Measurements from ENCODE around the gene SESTD1.
"Not testable (repeated sequence)": the region's sequence is repeated elsewhere in the genome, so short reads cannot be mapped to it uniquely, and the experiment has no call there.

SESTD1 gene

GRCh38 chr2:179096090-179096489, 168.5 kb downstream of the SESTD1 start:
- no peak for DNase-seq

DNA sequence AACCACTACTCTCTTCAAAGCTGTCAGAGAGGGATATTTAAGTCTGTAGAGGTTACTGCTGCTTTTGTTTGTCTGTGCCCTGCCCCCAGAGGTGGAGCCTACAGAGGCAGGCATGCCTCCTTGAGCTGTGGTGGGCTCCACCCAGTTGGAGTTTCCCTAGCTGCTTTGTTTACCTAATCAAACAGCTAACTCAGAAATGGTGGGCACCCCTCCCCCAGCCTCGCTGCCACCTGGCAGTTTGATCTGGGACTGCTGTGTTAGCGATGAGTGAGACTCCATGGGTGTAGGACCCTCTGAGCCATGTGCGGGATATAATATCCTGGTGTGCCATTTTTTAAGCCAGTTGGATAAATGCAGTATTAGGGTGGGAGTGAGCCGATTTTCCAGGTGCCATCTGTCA, 171.7 kb downstream of the SESTD1 start:
- not testable (repeated sequence) for DNase-seq

DNA sequence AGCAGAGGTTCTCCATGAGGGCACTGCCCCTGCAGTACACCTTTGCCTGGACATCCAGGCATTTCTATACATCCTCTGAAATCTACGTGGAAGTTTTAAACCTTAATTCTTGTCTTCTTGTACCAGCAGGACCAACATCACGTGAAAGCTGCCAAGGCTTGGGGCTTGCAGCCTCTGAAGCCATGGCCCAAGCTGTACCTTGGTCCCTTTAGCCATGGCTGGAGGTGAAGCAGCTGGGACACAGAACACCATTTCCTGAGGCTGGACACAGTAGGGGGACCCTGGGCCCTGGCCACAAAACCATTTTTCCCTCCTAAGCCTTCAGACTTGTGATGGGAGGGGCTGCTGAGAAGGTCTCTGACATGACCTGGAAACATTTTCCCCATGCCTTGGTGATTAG, 181.9 kb downstream of the SESTD1 start:
- no peak for DNase-seq

DNA sequence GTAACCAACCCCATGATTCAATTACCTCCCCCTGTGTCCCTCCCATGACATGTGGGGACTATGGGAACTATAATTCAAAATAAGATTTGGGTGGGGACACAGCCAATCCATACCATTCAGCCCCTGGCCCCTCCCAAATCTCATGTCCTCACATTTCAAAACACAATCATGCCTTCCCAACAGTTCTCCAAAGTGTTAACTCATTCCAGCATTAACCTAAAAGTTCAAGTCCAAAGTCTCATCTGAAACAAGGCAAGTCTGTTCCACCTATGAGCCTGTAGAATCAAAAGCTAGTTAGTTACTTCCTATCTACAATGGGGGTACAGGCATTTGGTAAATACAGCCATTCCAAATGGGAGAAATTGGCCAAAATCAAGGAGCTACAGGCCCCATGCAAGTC, 182.7 kb downstream of the SESTD1 start:
- no peak for DNase-seq

DNA sequence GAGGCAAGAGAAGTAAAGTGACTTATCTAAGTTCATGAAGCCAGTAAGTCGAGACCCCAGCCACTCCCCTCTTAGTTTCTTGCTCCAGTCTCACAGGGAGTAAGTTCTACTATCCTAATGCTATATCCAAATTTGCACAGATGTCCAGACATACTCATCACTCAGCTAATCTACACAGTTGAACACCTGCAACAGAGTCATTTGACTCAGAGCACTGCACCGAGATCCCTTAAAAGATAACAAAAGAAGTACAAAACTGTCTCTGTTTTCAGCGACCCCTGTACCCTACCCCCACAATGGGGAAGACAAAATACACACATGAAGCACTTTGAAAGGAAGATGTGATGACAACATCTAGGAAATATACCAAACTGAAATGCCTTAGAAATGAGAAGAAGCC, 192.1 kb downstream of the SESTD1 start:
- DNase-seq, result no peak

- no peak for DNase-seq
These were observed 192.7 kb downstream of the SESTD1 start for GRCh38 chr2:179071810-179072355.

GRCh38 chr2:179070895-179071294, 193.7 kb downstream of the SESTD1 start:
- DNase-seq, result no peak

DNA sequence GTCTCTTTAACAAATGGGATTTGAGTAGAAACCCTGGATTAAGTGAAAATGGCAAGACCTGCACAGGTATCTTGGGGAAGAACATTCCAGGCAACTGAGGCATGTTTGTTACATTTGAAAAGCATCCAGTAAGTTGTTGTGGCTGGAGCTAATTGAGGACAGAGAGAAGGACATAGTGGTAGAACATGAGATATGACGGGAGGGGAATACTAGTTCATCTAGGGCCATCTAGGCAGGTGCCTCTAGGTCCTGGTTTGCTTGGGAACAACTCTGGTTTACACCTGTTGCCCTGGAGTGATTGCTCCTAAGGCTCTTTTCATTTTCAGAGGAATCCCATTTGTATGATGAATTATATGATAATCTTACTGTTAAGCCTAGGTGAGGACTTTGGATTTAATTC, 194.9 kb downstream of the SESTD1 start:
- no peak for DNase-seq

DNA sequence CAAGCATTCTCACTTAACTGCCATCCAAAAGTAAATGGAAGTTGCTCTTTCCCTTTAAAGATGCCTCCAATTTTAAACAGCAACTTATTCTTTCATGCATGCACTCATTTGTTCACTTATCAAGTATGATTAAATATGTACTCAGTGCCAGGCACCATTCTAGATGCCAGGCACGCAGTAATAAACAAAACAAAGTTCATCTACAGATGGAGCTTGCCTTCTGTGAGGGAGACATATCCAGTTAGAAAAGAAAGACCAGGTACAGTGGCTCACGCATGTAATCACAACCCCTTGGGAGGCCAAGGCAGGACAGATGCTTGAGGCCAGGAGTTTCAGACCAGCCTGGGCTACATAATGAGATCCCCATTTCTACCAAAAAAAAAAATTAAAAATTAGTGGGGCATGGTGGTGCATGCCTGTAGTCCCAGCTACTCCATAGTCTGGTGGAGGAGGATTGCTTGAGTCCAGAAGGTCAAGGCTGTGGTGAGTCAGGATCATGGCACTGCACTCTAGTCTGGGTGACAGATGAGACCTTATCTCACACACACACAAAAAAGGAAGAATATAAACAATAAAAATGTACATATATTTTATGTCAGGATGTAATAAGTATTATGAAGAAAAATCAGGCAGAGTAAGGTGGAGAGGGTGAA, 195.5 kb downstream of the SESTD1 start:
- DNase-seq, result no peak

- DNase-seq, result no peak
These were observed 205.5 kb downstream of the SESTD1 start for GRCh38 chr2:179059026-179059700.

GRCh38 chr2:179057737-179058136, 206.9 kb downstream of the SESTD1 start:
- DNase-seq, result no peak

DNA sequence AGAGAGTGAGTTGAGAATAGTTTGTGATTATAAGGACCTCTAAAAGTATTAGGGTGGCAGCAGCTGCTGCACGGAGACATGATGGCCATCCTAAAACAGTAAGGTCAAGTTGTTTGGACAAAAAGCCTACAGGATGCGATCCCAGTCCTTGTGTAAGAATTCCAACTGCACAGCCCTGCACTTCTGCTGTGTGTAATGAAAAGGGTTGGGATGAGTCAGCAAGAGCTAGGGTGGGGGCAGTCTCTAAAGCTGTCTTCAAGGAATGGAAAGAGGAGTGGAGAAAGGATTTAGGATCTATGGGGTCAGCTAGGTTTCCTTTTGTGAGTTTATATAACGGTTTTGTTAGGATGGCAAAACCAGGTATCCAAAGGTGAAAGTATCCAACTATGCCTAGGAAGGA, 211.1 kb downstream of the SESTD1 start:
- not testable (repeated sequence) for DNase-seq
